8988T (cell line): ENCODE data around the gene INSC.

Experiments used
- DNase-seq: peaks from one replicate; pipeline ENCODE4 v3.0.0; 2011

INSC gene

GRCh38 chr11:15189641-15190365 is 75.1 kb downstream of the INSC start:
- DNase-seq = no peak

DNA sequence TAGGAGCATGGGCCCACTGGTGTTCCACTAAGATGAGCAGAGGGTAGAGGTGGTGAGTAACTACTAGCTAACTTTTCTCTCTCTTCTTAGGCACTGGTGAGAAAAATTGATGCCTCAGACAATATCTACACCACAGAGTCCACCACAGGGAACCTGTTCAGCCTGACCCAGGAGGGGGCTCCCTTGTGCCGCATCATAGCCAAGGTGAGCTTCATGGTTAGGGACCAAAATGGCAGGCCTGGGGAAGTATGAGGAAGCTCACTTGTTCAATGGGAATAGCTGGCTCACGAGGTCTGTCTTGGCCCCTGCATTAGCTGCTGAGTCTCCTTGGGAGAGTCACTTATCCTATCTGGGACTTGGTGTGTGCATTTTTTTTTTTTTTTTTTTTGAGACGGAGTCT is 75.9 kb downstream of the INSC start:
- DNase-seq = no peak

DNA sequence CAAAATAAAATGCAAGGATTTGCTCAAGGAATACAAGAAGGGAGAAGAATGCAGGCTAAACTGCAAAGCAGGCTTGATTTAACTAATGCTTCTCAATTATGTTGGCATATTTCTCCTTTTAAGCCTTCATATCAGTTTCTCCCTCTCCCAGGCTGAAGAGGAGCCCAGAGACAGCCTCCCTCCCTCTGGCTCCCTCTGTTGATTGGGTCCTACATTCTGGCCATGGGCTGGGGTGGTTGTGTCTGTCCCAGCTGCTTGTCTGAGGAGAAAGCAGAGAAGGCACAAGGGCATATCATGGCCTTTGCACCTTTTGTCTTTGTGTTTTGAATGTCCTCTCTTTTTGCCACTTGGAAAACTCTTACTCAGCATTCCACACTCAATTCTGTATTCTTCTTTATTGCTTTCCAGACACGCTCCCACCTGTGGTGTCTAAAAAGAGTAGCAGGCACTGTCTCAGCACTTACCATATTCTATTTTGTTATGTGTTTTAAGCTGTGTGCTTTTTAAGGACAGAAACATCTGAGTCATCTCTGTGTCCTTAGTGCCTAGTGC is 77.4 kb downstream of the INSC start:
- DNase-seq = no peak

DNA sequence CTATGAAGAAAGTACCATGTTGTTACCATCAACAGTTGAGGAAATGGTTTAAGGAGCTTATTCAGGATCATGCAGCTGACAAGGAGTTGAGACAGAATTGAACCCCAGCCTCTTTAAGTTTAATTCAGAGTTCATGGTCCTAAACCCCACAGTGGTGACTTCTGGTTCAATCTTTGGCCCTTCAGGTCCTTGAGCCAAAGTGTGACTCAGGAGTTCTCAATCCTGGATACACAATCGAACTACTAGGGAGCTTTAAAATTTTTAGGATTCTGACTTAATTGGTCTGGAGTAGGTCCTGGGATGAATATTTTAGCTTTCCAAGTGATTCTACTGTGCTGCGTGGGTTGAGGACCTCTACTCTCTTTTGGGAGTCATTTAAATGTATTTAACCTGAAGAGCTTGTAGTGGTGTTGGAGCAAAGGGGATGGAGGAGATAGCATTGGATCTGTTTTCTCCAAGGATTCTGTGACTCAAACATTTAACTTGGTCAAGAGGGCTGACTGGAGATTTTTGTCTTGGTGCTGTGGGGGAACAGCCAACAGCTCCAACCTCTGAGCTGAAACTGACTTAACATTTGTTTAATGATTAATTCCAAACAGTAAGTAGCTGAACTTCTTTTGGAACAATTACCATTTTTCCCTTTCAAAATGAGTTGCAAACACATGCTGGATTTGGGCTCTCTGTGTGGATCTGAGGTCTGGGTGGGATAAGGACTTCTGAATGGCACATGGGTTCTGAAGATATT is 80.1 kb downstream of the INSC start:
- no peak for DNase-seq

GRCh38 chr11:15195454-15196200 is 80.9 kb downstream of the INSC start:
- no peak for DNase-seq

- no peak for DNase-seq
Measured at GRCh38 chr11:15196704-15197103, 82.0 kb downstream of the INSC start.

DNA sequence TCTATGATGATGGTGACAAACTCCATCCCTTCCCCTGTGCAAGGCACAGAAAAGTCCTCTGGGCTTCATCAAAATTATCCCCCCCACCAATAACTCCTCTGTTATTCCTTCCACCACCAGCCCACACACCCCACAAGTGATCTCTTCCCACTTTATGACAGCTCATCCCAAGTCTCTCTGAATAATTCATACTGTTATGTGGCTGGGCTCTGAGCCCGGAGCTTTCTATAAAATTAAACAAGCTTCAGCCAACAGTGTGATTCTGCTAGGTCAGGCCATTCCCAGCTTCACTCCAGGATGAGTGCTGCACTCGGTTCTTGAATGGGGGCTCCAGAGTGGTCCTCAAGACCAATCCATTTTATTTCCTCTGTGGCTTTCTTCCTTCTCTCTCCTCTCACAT is 83.0 kb downstream of the INSC start:
- no peak for DNase-seq

- DNase-seq = no peak
Measured at GRCh38 chr11:15198284-15198683, 83.6 kb downstream of the INSC start.

DNA sequence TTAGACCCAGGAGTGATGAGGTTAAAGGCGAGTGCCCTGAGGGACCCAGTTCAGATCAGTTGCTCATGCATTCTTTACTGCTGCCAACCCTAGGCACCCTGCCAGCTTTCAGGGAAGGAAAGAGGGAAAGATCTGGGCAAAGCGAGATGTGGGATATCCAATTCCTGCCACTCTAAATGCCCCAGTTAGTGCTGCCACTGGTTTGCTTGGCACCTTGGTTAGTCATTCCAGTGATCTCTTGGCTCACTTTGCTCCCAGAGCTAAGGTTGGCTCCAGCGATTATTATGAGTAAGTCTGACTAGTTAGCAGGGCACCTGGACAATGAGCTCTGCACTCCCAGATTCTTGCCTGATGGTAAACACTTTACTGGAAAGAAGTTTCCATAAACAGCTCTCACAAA is 85.0 kb downstream of the INSC start:
- DNase-seq = no peak

DNA sequence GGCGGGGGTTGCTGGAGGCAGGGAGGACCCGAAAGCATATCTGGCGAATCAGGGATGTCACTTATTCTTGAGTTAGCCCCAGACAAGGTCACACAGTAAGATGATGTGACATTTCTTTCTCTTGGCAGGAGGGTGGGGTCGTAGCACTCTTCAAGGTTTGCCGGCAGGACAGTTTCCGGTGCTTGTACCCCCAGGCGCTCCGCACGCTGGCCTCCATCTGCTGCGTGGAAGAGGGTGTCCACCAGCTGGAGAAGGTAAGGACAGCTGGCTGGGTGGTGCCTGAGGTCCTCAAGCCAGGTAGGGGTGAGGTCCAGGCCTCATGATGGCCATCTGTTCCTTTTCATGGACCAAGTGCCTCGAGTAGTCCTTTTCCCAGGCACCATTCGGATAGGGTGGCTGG is 86.0 kb downstream of the INSC start:
- DNase-seq = no peak

- no peak for DNase-seq
Measured at GRCh38 chr11:15201586-15201985, 86.9 kb downstream of the INSC start.

DNA sequence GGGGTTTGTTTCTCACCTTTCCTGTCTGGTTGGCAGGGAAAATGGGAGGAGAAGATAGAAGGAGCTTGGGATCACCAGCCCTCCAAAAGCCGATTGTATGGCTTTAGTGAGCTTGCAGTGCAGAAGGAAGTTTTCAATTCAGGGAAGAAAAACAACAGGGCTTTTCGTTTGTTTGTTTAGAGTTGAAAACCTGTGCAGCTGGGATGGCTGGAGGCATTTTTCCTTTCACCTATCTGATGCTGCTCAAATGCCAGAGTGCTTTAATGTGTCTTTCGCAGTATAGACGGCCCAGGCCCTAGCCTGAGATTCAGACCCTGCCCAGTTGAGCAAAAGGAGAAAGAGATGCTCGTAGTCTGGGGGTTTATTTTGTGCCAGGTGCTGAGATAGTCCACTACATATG is 87.9 kb downstream of the INSC start:
- no peak for DNase-seq

DNA sequence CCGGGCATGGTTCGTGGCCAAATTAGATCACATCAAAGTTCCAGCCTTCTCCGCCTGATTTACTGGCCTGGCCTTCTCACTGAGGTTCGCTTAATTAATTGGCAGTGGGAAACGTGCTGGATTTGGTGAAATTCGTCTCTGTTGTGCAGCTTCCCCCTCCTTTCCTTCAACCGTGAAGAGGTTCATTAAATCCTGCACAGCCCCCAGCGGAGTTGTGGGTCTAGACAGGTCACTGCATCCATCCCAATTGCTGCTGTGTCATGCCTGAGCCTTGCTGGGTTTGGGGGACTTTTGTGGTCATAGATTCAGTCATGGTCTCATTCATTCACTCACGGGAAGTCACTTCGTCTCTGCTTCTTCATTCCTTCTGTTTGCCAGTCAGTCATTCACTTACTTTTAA is 90.0 kb downstream of the INSC start:
- DNase-seq = no peak

DNA sequence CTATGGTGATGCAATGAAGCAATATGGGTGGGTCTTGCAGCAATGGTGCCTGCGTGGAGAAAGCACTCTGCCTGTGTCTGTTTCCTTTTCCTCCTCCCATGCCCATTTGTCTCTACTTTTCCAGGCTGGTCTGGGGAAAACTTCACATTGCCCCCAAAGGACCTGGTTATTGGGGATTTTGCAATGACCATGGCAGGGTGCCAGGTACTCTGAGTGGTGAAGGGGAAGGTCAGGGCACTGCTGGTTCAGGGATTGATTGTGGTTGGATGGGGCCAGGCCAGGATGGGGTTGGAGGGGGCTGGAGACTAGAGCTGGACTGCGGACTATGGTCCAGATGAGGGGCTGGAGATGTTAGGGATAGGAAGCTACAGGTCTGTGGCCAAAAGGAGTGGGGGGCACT is 92.1 kb downstream of the INSC start:
- DNase-seq = no peak

GRCh38 chr11:15208378-15209222 is 93.9 kb downstream of the INSC start:
- DNase-seq = peak; percentile 71

GRCh38 chr11:15212876-15213275 is 98.2 kb downstream of the INSC start:
- DNase-seq = no peak

GRCh38 chr11:15213471-15214231 is 98.9 kb downstream of the INSC start:
- DNase-seq = no peak

DNA sequence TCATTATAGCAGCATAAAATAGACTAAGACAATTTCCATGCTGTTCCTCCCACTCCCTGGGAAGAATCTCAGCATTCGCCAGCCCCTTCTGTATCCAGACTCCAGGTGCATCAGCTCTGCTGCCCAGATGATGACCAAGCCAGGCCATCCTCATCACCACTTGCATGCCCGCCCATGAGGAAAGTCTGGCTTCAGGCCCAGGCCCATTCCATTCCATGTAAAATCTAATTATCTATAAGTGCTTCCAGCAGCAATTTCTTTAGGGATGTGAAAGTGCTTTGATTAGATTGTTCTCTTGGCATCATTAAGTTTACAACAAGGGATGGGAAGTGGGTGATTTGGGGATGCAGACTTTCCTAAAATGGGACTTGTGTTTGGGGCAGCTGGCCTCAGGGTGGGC is 100.3 kb downstream of the INSC start:
- DNase-seq = no peak

GRCh38 chr11:15216678-15217077 is 102.0 kb downstream of the INSC start:
- no peak for DNase-seq

DNA sequence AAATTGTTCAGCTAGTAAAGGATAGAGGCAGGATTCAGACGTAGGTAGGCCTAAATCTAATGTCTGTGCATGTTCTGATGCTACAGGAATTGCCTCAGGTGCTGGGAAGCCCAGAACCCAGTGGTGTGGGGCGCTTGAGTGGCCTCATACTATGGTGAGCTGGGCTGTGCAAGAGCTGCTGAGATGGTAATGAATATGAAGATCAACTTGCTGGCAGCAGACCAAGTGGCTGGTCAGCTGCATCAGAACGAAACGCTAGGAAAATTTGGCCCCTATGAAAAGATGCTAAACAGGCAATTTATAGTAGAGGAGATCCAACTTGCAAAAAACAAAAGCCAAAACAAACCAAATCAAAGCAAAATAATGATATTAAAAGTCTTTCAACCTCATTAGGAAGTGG is 102.7 kb downstream of the INSC start:
- no peak for DNase-seq

DNA sequence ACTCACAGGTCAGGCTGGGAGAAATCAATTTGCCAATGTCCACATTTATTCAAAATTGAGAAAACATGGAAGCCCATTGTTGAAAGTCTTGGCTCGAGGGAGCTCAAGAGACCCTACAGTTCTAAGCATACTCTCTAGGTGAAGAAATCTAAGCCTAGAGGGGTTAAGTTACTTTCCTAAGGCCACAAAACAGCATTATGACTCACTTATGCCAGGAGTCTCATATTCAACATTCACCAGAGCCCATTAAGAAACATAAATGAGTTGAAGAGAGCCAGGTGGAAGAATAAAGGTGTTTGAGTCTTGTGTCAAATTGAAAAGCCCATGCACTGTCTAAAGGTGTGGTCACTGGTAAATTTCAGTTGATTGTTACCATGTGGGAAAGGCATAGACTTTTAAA is 108.1 kb downstream of the INSC start:
- DNase-seq = no peak

DNA sequence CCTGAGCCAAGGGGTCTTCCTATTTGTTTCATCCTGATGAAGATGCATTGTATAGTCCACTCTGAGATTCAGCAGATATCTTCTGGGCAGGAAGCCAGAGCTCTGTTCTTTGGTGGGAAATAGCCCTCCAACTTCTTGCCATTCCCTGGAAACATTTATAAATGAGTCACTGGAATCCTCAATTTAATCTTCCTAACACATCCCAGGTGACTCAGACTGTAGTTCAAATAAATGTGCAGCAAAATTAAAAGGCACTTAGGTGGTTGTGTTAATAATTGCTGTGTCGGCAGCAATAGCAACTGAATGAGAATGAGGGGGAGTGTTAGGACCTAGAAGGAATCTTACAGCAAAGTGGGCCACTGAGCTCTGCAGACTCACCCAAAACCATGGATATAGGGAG is 108.6 kb downstream of the INSC start:
- no peak for DNase-seq
